Spleen (tissue), 11 donors: Measurements from ENCODE around the gene NDRG4. TPM values are rescaled to one million over a fixed set of nuclear protein-coding genes. Genes with fewer than 3 reads are reported as not detected.

Experiments used
- DNase-seq: peaks from one replicate; pipeline ENCODE4 v3.0.0-alpha.2; 2020
- H3K27ac ChIP-seq, 8 donors: fragments of 200-600 bp; sonication (generic) in 7 of 8; 1 replicate in 4 of 8; 2 replicates in 4 of 8; pipeline versions ENCODE4 v1.5.0 to v1.8.0; 2016 to 2021; ENCODE audit warnings: inconsistent platforms in 4 of 8, mild to moderate bottlenecking in 4 of 8, moderate library complexity in 1 of 8
- H3K27me3 ChIP-seq, 7 donors: fragments of 200-600 bp; sonication (generic) in 6 of 7; replicated peaks in 1 of 7; 1 replicate in 4 of 7; 2 replicates in 3 of 7; pipeline versions ENCODE4 v1.5.0 to v1.8.0; 2016 to 2021; ENCODE audit warnings: inconsistent platforms in 3 of 7, mild to moderate bottlenecking in 1 of 7
- H3K36me3 ChIP-seq, 6 donors: fragments of 200-600 bp; sonication (generic) in 5 of 6; 1 replicate in 4 of 6; 2 replicates in 2 of 6; pipeline versions ENCODE4 v1.5.0 to v1.8.0; 2016 to 2021; ENCODE audit warnings: inconsistent platforms in 2 of 6
- H3K4me1 ChIP-seq, 6 donors: fragments of 200-600 bp; sonication (generic) in 5 of 6; 1 replicate in 3 of 6; 2 replicates in 3 of 6; pipeline versions ENCODE4 v1.5.0 to v1.8.0; 2016 to 2021; ENCODE audit warnings: inconsistent platforms in 3 of 6
- H3K4me3 ChIP-seq, 8 donors: fragments of 200-600 bp; sonication (generic) in 7 of 8; 1 replicate in 4 of 8; 2 replicates in 4 of 8; pipeline versions ENCODE4 v1.5.0 to v1.8.0; 2016 to 2021; ENCODE audit warnings: inconsistent platforms in 4 of 8, mild to moderate bottlenecking in 4 of 8, moderate library complexity in 2 of 8
- H3K9me3 ChIP-seq, 8 donors: fragments of 200-600 bp; sonication (generic) in 7 of 8; 1 replicate in 4 of 8; 2 replicates in 4 of 8; pipeline versions ENCODE4 v1.5.0 to v1.8.0; 2016 to 2021; ENCODE audit warnings: inconsistent platforms in 4 of 8
- POLR2A ChIP-seq, 3 donors: fragments of 450-650 bp; IDR thresholded peaks; one replicate each; pipeline ENCODE4 v1.5.1; 2017; ENCODE audit warnings: antibody characterized with exemption in 3 of 3, mild to moderate bottlenecking in 1 of 3
- POLR2AphosphoS5 ChIP-seq, 3 donors: sonication (generic); formaldehyde crosslinking; IDR thresholded peaks; one replicate each; pipeline ENCODE4 v1.5.1; 2017; ENCODE audit warnings: antibody characterized with exemption in 3 of 3
- WGBS, 5 donors: extraction: QIAGEN DNeasy Blood & Tissue Kit in 3 of 5; methylation state at CpG; one replicate each; pipeline versions ENCODE4 v1.1.5 to v1.1.7; 2013 to 2018; 5-methylcytosine and 5-hydroxymethylcytosine counted together
- intact Hi-C: fragments of 100-400 bp; cut with DNase I; formaldehyde crosslinking; loops from one replicate; pipeline ENCODE4 v1.15.0; 2023; ENCODE audit warnings: low total_unique reads
- polyA plus RNA-seq, 3 donors: library from polyadenylated mRNA; stranded (reverse); fragments of 200-250 nt; gene quantifications; one replicate each; pipeline ENCODE4 v1.2.1, GENCODE V29; 2013
- total RNA-seq, 7 donors: library from RNA; depleted of rRNA in 3 of 7; stranded (reverse); fragments of >200 nt in 3 of 7; fragmentation: NEBNext Ultra II Directional in 4 of 7; extraction: Animal tissue kit (Norgen Biotek cat#: 25700) in 4 of 7; gene quantifications; one replicate each; pipeline versions ENCODE4 v1.1.0 to v1.2.1, GENCODE V29; 2016 to 2021
- TF ChIP-seq, protein P1 (sequence below), 11 experiments: fragments of 200-600 bp in 7 of 11; fragments of 450-650 bp in 4 of 11; sonication (generic) in 4 of 11; IDR thresholded peaks in 8 of 11; conservative IDR thresholded peaks in 3 of 11; 1 replicate in 7 of 11; 2 replicates in 4 of 11; pipeline versions ENCODE4 v1.4.0 to v1.8.0; 2016 to 2021; ENCODE audit warnings: antibody characterized with exemption in 11 of 11, inconsistent platforms in 4 of 11, mild to moderate bottlenecking in 1 of 11
- donor health status: healthy with polysubstance abuse.
- donor health status: DM: no; HTN: no; CAD: no; lungs with moderate emphysema.
- donor health status: DM: no; HTN: no; CAD: no.
- donor health status: Bipolar disorder and iron deficiency.
- donor health status: healthy.
- donor health status: DM: no; HTN: no; CAD: no.
- donor health status: DM: yes; HTN: yes; CAD: no.

The NDRG4 gene
- total and polyA plus RNA-seq, 10 donors: 9.4 to 115 (median 43.6) TPM

GRCh38 chr16:58485184-58485887, 14.6 kb upstream of the NDRG4 start:
- H3K27ac ChIP-seq: no peak overlapping the region
- no peak for TF ChIP-seq POLR2A (IDR thresholded peaks at IDR 0.05)
- TF ChIP-seq, protein P1, sequence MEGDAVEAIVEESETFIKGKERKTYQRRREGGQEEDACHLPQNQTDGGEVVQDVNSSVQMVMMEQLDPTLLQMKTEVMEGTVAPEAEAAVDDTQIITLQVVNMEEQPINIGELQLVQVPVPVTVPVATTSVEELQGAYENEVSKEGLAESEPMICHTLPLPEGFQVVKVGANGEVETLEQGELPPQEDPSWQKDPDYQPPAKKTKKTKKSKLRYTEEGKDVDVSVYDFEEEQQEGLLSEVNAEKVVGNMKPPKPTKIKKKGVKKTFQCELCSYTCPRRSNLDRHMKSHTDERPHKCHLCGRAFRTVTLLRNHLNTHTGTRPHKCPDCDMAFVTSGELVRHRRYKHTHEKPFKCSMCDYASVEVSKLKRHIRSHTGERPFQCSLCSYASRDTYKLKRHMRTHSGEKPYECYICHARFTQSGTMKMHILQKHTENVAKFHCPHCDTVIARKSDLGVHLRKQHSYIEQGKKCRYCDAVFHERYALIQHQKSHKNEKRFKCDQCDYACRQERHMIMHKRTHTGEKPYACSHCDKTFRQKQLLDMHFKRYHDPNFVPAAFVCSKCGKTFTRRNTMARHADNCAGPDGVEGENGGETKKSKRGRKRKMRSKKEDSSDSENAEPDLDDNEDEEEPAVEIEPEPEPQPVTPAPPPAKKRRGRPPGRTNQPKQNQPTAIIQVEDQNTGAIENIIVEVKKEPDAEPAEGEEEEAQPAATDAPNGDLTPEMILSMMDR (IDR thresholded peaks at IDR 0.05 in 8 of 11, conservative IDR thresholded peaks at IDR 0.05 in 3 of 11): no peak
- no peak for TF ChIP-seq POLR2AphosphoS5 (IDR thresholded peaks at IDR 0.05)
- intact Hi-C loops: no loop called here

DNA sequence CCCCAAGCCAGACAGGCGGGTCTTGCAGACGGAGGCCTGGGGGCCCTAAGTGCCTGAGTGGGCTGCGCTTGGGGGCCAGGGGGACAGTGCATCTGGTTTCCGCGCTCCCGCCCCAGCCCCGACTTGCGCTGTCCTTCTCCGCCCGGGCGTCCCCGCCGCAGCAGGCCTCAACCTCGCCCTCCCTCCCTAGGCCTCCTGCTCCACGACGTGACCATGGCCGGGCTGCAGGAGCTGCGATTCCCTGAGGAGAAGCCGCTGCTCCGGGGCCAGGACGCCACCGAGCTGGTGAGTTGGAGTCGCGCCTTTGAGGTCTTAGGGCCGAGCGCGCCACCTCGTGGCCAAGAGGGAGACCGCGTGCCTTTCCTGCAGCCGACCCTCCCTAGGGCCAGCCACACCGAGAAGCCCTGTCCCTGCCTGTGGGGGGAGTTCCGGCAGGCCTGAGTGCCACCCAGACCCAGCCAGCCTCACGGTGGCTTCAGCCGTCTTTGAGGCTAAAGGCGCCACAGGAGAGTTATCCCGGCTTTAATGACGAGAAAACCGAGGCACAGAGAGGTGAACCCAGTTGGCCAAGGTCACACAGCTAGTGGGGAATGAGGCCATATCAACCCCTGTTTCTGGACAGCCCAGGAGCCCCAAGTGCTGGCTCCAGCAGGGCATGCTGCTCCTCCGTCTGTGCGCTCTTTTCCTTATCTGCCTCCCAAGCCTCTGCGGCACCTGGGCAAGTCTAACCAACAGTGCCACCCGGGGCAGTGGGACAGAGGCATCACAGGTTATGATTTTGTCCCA, 12.2 kb upstream of the NDRG4 start:
- intact Hi-C loops: loop anchor here (2.0 kb wide), 1 partner anchor 151 kb away; no protein-coding TSS in a partner anchor
- no peaks in the 10 kb centered on the region for H3K9me3 ChIP-seq
- no peaks in the 10 kb centered on the region for H3K36me3 ChIP-seq
- 14 to 22% (median 17%) methylated on average over 38 to 43 of the region's 43 CpGs for WGBS, 5 donors
- peak overlapping the region in 3 of 8 donors; percentile 15 to 45 (median 27) for H3K4me3 ChIP-seq
- no peak overlapping the region for H3K27ac ChIP-seq
- peak; percentile 93 for DNase-seq
- H3K27me3 ChIP-seq: peaks cover 0 to 17% (median 0%) of the 10 kb centered on the region in 7 donors
- TF ChIP-seq, protein P1 (IDR thresholded peaks at IDR 0.05 in 8 of 11, conservative IDR thresholded peaks at IDR 0.05 in 3 of 11): peak; percentile 77 to 96 (median 92)
- peak in 2 of 3 donors; percentile 68 to 71 for TF ChIP-seq POLR2AphosphoS5 (IDR thresholded peaks at IDR 0.05)
- no peak for TF ChIP-seq POLR2A (IDR thresholded peaks at IDR 0.05)
- peaks cover 4 to 10% (median 8%) of the 10 kb centered on the region in 6 donors for H3K4me1 ChIP-seq

More at GRCh38 chr16:58485184-58485887, 14.6 kb upstream of the NDRG4 start:
- Histone ChIP-seq H3K4me3 (no peak overlapping the region), H3K27me3 (peaks cover 0 to 17% (median 0%) of the 10 kb centered on the region in 7 donors), H3K36me3 (no peaks in the 10 kb centered on the region), H3K4me1 (peaks cover 4 to 10% (median 8%) of the 10 kb centered on the region in 6 donors), H3K9me3 (no peaks in the 10 kb centered on the region)
- 80 to 84% (median 82%) methylated on average over 11 of the region's 11 CpGs for WGBS, 5 donors
- peak; percentile 40 for DNase-seq

DNA sequence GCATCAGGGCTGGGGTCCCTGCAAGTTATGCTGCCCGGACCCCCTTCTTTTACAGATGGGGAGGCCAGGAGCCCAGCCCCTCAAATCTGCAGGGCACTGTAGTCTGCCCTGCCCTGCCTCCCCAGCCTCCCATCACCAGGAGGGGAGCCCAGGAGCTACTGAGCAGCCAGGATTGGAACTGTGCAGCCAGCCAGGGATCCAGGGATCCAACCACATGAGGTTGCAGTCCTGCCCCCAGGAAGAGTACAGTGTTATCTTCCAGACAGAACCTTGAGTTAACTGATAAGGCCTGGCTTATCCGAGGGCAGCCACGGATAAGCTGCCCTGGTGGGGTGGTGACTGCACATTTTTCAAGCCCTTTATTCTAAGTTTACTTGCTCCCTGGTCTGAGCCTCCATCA, 11.4 kb upstream of the NDRG4 start:
- no peak overlapping the region for H3K4me3 ChIP-seq
- peak; percentile 53 for DNase-seq
- H3K4me1 ChIP-seq: peaks cover 4 to 10% (median 8%) of the 10 kb centered on the region in 6 donors
- H3K36me3 ChIP-seq: no peaks in the 10 kb centered on the region
- 61 to 79% (median 75%) methylated on average over 3 of the region's 3 CpGs for WGBS, 5 donors
- no peaks in the 10 kb centered on the region for H3K9me3 ChIP-seq
- TF ChIP-seq POLR2AphosphoS5 (IDR thresholded peaks at IDR 0.05) (no peak), POLR2A (IDR thresholded peaks at IDR 0.05) (no peak)
- TF ChIP-seq, protein P1 (IDR thresholded peaks at IDR 0.05 in 8 of 11, conservative IDR thresholded peaks at IDR 0.05 in 3 of 11): no peak
- no peak overlapping the region for H3K27ac ChIP-seq
- intact Hi-C loops: no loop called here
- peaks cover 0 to 19% (median 0%) of the 10 kb centered on the region in 7 donors for H3K27me3 ChIP-seq
